ENCODE measurements around the gene MICAL3.

DNA sequence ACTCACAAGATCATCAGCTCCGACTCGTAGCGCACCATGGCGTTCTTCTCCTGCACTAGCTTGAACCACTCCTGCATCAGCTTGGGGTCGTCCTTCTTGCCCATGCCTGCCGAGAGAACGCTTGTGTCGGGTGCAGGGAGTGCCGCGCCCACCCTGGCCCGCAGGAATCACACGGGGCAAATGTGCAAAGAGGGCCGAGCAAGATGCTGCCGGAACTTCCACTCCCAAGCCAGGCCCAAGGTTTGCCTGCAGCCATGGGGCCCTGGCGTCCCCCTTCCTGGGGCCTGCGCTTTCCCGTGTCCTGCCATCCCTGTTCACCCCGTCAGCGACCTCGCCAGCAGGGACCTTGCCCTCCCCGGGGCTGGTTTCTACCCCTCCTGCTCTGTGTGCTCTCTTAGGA lies 233.2 kb downstream of the MICAL3 start:
- TF ChIP-seq SMC3 (IDR thresholded peaks at IDR 0.05; ENCODE audit: low read depth, low read length) (no peak), YY1 (IDR thresholded peaks at IDR 0.05; ENCODE audit: low read depth) (no peak), FOXM1 (IDR thresholded peaks at IDR 0.05; ENCODE audit: low read depth) (no peak), MAX (IDR thresholded peaks at IDR 0.05; ENCODE audit: low read depth) (no peak), SIN3A (IDR thresholded peaks at IDR 0.05; ENCODE audit: borderline replicate concordance, low read depth, low read length) (no peak), RFX5 (IDR thresholded peaks at IDR 0.05; ENCODE audit: low read length) (no peak), TAF1 (IDR thresholded peaks at IDR 0.05; ENCODE audit: borderline replicate concordance, low read depth, low read length) (no peak)
- TF ChIP-seq, protein P1, sequence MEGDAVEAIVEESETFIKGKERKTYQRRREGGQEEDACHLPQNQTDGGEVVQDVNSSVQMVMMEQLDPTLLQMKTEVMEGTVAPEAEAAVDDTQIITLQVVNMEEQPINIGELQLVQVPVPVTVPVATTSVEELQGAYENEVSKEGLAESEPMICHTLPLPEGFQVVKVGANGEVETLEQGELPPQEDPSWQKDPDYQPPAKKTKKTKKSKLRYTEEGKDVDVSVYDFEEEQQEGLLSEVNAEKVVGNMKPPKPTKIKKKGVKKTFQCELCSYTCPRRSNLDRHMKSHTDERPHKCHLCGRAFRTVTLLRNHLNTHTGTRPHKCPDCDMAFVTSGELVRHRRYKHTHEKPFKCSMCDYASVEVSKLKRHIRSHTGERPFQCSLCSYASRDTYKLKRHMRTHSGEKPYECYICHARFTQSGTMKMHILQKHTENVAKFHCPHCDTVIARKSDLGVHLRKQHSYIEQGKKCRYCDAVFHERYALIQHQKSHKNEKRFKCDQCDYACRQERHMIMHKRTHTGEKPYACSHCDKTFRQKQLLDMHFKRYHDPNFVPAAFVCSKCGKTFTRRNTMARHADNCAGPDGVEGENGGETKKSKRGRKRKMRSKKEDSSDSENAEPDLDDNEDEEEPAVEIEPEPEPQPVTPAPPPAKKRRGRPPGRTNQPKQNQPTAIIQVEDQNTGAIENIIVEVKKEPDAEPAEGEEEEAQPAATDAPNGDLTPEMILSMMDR (IDR thresholded peaks at IDR 0.05): no peak
